NT2/D1 (cell line): ENCODE results near the gene NIN.

Experiments
- SUZ12 ChIP-seq: IDR thresholded peaks from 2 replicates; pipeline ENCODE4 v1.6.1; 2011; ENCODE audit not compliant: insufficient read length, insufficient read depth; ENCODE audit errors: extremely low read depth
- YY1 ChIP-seq: IDR thresholded peaks from 2 replicates; pipeline ENCODE4 v1.6.1; 2011; ENCODE audit not compliant: insufficient read length, insufficient read depth
- ZNF274 ChIP-seq: IDR thresholded peaks from 2 replicates; pipeline ENCODE4 v1.6.1; 2011; ENCODE audit warnings: mild to moderate bottlenecking, low read depth, low read length

DNA sequence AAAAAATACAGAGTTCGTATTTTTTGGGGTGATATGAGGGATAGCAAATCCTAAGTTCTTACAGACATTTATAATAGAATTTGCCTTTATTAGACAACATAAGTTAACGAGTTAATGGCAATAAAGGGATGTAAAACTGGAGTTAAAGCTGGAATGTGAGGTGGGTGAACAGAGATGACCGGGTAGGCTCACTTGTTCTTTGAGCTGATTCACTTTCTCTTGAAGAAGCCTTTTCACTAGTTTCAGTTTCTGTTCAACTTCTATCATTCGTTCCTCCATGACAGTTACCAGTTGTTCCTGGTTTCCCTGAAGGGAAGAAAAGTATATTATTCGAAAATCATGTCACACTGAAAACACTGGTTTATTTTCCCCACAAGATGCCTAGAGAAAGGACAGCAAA lies 105.2 kb downstream of the NIN start:
- TF ChIP-seq ZNF274 (no peak), SUZ12 (no peak), YY1 (no peak)
